MM.1S (cell line): ENCODE results near the gene SGCD.

ENCODE experiments used
- DNase-seq: peaks from one replicate; pipeline ENCODE4 v3.0.0-alpha.2; 2015
- H2AFZ ChIP-seq: fragments of 300-600 bp; sonication (generic); 2 replicates; pipeline ENCODE4 v1.6.0; 2016; ENCODE audit warnings: antibody characterized with exemption, low read length
- H3F3A ChIP-seq: fragments of 300-600 bp; sonication (generic); 2 replicates; pipeline ENCODE4 v1.6.1; 2016; ENCODE audit warnings: mild to moderate bottlenecking, antibody characterized with exemption, low read length, moderate library complexity, mixed read lengths; ENCODE audit not compliant: insufficient read depth
- H3K27ac ChIP-seq: fragments of 300-600 bp; sonication (generic); 2 replicates; pipeline ENCODE4 v1.5.1; 2016; ENCODE audit warnings: mild to moderate bottlenecking, low read length
- H3K27me3 ChIP-seq: fragments of 300-600 bp; sonication (generic); replicated peaks from 2 replicates; pipeline ENCODE4 v1.6.0; 2016; ENCODE audit warnings: low read length; ENCODE audit not compliant: insufficient read depth
- H3K36me3 ChIP-seq: fragments of 300-600 bp; sonication (generic); replicated peaks from 2 replicates; pipeline ENCODE4 v1.6.1; 2016; ENCODE audit warnings: mild to moderate bottlenecking, low read length, mixed read lengths; ENCODE audit not compliant: insufficient read depth
- H3K4me1 ChIP-seq: fragments of 300-600 bp; sonication (generic); 2 replicates; pipeline ENCODE4 v1.6.1; 2016; ENCODE audit warnings: low read length, mixed read lengths
- H3K4me2 ChIP-seq: fragments of 300-600 bp; sonication (generic); 2 replicates; pipeline ENCODE4 v1.6.0; 2016; ENCODE audit warnings: low read depth, low read length
- H3K4me3 ChIP-seq: fragments of 300-600 bp; sonication (generic); 2 replicates; pipeline ENCODE4 v1.5.1; 2016; ENCODE audit warnings: low read length, mixed read lengths
- H3K79me2 ChIP-seq: fragments of 300-600 bp; sonication (generic); 2 replicates; pipeline ENCODE4 v1.6.1; 2016; ENCODE audit warnings: mixed run types, low read length, mixed read lengths
- H3K9ac ChIP-seq: fragments of 300-600 bp; sonication (generic); 2 replicates; pipeline ENCODE4 v1.6.1; 2016; ENCODE audit warnings: low read length, mixed read lengths
- H3K9me2 ChIP-seq: fragments of 300-600 bp; sonication (generic); replicated peaks from 2 replicates; pipeline ENCODE4 v1.6.1; 2016; ENCODE audit warnings: mild to moderate bottlenecking, low read length, mixed read lengths; ENCODE audit not compliant: insufficient read depth
- H3K9me3 ChIP-seq: fragments of 300-600 bp; sonication (generic); replicated peaks from 2 replicates; pipeline ENCODE4 v1.6.1; 2016; ENCODE audit warnings: mild to moderate bottlenecking, low read length, mixed read lengths; ENCODE audit not compliant: insufficient read depth
- H4K20me1 ChIP-seq: fragments of 300-600 bp; sonication (generic); 2 replicates; pipeline ENCODE4 v1.6.1; 2016; ENCODE audit warnings: mild to moderate bottlenecking, low read length, moderate library complexity, mixed read lengths; ENCODE audit not compliant: insufficient read depth
- CTCF ChIP-seq: fragments of 300-600 bp; sonication (generic); IDR thresholded peaks from 2 replicates; pipeline ENCODE4 v1.5.1; 2016; ENCODE audit warnings: antibody characterized with exemption, low read length, mixed read lengths
- EZH2 ChIP-seq: fragments of 300-600 bp; sonication (generic); optimal IDR thresholded peaks from 2 replicates; pipeline ENCODE3; 2017; ENCODE audit warnings: low read depth, mild to moderate bottlenecking, antibody characterized with exemption, low read length, mixed read lengths
- EZH2phosphoT487 ChIP-seq: fragments of 300-600 bp; sonication (generic); IDR thresholded peaks from 2 replicates; pipeline ENCODE4 v1.6.1; 2018; ENCODE audit warnings: antibody characterized with exemption, low read length

Gene SGCD

GRCh38 chr5:156699147-156699546 lies 372.2 kb downstream of the SGCD start:
- no peaks in the 10 kb centered on the region for H3K36me3 ChIP-seq
- no peak overlapping the region for H3K27ac ChIP-seq
- no peak overlapping the region for H3K4me2 ChIP-seq
- H3K9me2 ChIP-seq: no peaks in the 10 kb centered on the region
- H3K4me3 ChIP-seq: no peak overlapping the region
- H3K4me1 ChIP-seq: no peaks in the 10 kb centered on the region
- no peak overlapping the region for H2AFZ ChIP-seq
- H4K20me1 ChIP-seq: no peaks in the 10 kb centered on the region
- no peaks in the 10 kb centered on the region for H3K9me3 ChIP-seq
- H3F3A ChIP-seq: no peaks in the 10 kb centered on the region
- no peaks in the 10 kb centered on the region for H3K27me3 ChIP-seq
- no peak overlapping the region for H3K9ac ChIP-seq
- no peak for TF ChIP-seq EZH2
- no peak for TF ChIP-seq CTCF
- TF ChIP-seq EZH2phosphoT487: no peak
- no peak for DNase-seq
- H3K79me2 ChIP-seq: no peaks in the 10 kb centered on the region

GRCh38 chr5:156704139-156704538 lies 377.2 kb downstream of the SGCD start:
- Histone ChIP-seq H3F3A (no peaks in the 10 kb centered on the region), H3K4me1 (no peaks in the 10 kb centered on the region), H3K27ac (no peak overlapping the region), H4K20me1 (no peaks in the 10 kb centered on the region), H3K79me2 (no peaks in the 10 kb centered on the region), H3K9me3 (no peaks in the 10 kb centered on the region), H3K4me3 (no peak overlapping the region), H3K9me2 (no peaks in the 10 kb centered on the region), H3K36me3 (no peaks in the 10 kb centered on the region), H3K27me3 (no peaks in the 10 kb centered on the region), H3K9ac (no peak overlapping the region), H3K4me2 (no peak overlapping the region), H2AFZ (no peak overlapping the region)
- no peak for TF ChIP-seq EZH2
- TF ChIP-seq CTCF: no peak
- TF ChIP-seq EZH2phosphoT487: no peak
- no peak for DNase-seq

GRCh38 chr5:156706631-156707030 lies 379.7 kb downstream of the SGCD start:
- Histone ChIP-seq H4K20me1 (no peaks in the 10 kb centered on the region), H3K27me3 (no peaks in the 10 kb centered on the region), H2AFZ (no peak overlapping the region), H3K9me3 (no peaks in the 10 kb centered on the region), H3K79me2 (no peaks in the 10 kb centered on the region), H3F3A (no peaks in the 10 kb centered on the region), H3K9ac (no peak overlapping the region), H3K36me3 (no peaks in the 10 kb centered on the region), H3K4me2 (no peak overlapping the region), H3K4me1 (no peaks in the 10 kb centered on the region), H3K9me2 (no peaks in the 10 kb centered on the region), H3K27ac (no peak overlapping the region), H3K4me3 (no peak overlapping the region)
- TF ChIP-seq EZH2phosphoT487 (no peak), EZH2 (no peak), CTCF (no peak)
- no peak for DNase-seq
